HG03064 (cell line): ENCODE results near the gene RHOD.

Experiments used
- ATAC-seq: cut with Tn5 transposase; IDR thresholded peaks from one replicate; pipeline ENCODE4 v1.9.1; 2021; ENCODE audit warnings: low read depth; ENCODE audit not compliant: unreplicated experiment

RHOD gene

GRCh38 chr11:67058506-67058905, 1.9 kb downstream of the RHOD start:
- no peak for ATAC-seq

GRCh38 chr11:67059671-67060070, 3.0 kb downstream of the RHOD start:
- no peak for ATAC-seq

- ATAC-seq, result no peak
Observed at GRCh38 chr11:67060111-67060522, 3.5 kb downstream of the RHOD start.

- no peak for ATAC-seq
Observed at GRCh38 chr11:67062526-67063373, 6.1 kb downstream of the RHOD start.

- ATAC-seq, result no peak
Observed at GRCh38 chr11:67066333-67066709, 9.7 kb downstream of the RHOD start.

- ATAC-seq, result no peak
Observed at GRCh38 chr11:67071420-67072284, 15.0 kb downstream of the RHOD start.

GRCh38 chr11:67072295-67072694, 15.6 kb downstream of the RHOD start:
- no peak for ATAC-seq

GRCh38 chr11:67073908-67074307, 17.3 kb downstream of the RHOD start:
- no peak for ATAC-seq

GRCh38 chr11:67076202-67076601, 19.6 kb downstream of the RHOD start:
- no peak for ATAC-seq

- no peak for ATAC-seq
Observed at GRCh38 chr11:67079065-67079705, 22.5 kb downstream of the RHOD start.

GRCh38 chr11:67082071-67082791, 25.6 kb downstream of the RHOD start:
- ATAC-seq, result no peak

- no peak for ATAC-seq
Observed at GRCh38 chr11:67083786-67084366, 27.2 kb downstream of the RHOD start.

- ATAC-seq, result no peak
Observed at GRCh38 chr11:67085617-67086016, 29.0 kb downstream of the RHOD start.

GRCh38 chr11:67090717-67091116, 34.1 kb downstream of the RHOD start:
- no peak for ATAC-seq

- no peak for ATAC-seq
Observed at GRCh38 chr11:67095214-67095507, 38.5 kb downstream of the RHOD start.

- no peak for ATAC-seq
Observed at GRCh38 chr11:67098799-67099429, 42.3 kb downstream of the RHOD start.

GRCh38 chr11:67099831-67100324, 43.2 kb downstream of the RHOD start:
- no peak for ATAC-seq

GRCh38 chr11:67102664-67103063, 46.0 kb downstream of the RHOD start:
- no peak for ATAC-seq

- ATAC-seq, result no peak
Observed at GRCh38 chr11:67105964-67106363, 49.3 kb downstream of the RHOD start.

- ATAC-seq, result no peak
Observed at GRCh38 chr11:67111261-67111660, 54.6 kb downstream of the RHOD start.
